Measurements from ENCODE around the gene ETS1. TPM values are rescaled to one million over a fixed set of nuclear protein-coding genes. Genes with fewer than 3 reads are reported as not detected.

ETS1 gene
- total and polyA plus RNA-seq, 2 experiments from 2014 or later, result 25.6 to 52.6 TPM

GRCh38 chr11:128409476-128409875 is 177.9 kb downstream of the ETS1 start (continued):
- TF ChIP-seq CTCF (conservative IDR thresholded peaks at IDR 0.05; ENCODE audit: low read depth in 2 of 2) (no peak), NANOG (IDR thresholded peaks at IDR 0.05; ENCODE audit: borderline replicate concordance) (no peak), ETS1 (IDR thresholded peaks at IDR 0.05) (no peak), JUNB (IDR thresholded peaks at IDR 0.05; ENCODE audit: unreplicated experiment) (no peak)

Small RNA genes within 50 kb of the gene (microRNA-seq; reads per million reads assigned to microRNA genes)
- gene MIR6090, result not detected

Small RNA genes within 50 kb of the gene (small RNA-seq; reads per million reads assigned to genes)
- not detected for gene MIR6090 (ENCODE audit: low replicate concordance)

Other genes with a start within 250 kb of the ETS1 start
- gene FLI1, start 106.5 kb upstream of the ETS1 start, total RNA-seq (2014; rRNA removed; shearing (Covaris generic)), result 0.12 and 0.21 TPM in 2 replicates
- gene FLI1, start 106.5 kb upstream of the ETS1 start, polyA plus RNA-seq (2016; fragmentation: Nextera tagmentation; extraction: Ambion mirVana), result 0.16 and 0.31 TPM in 2 replicates